Rectal smooth muscle tissue (tissue), 1 donor: Measurements from ENCODE around the gene PLIN5.

Experiments
- H3K27ac ChIP-seq: one replicate; pipeline ENCODE4 v1.7.0; 2013; ENCODE audit warnings: low read depth, low read length, inconsistent platforms
- H3K27me3 ChIP-seq: one replicate; pipeline ENCODE4 v1.7.0; 2013; ENCODE audit warnings: low read length; ENCODE audit not compliant: control insufficient read depth, insufficient read depth
- H3K36me3 ChIP-seq: one replicate; pipeline ENCODE4 v1.7.0; 2013; ENCODE audit warnings: low read length; ENCODE audit not compliant: control insufficient read depth, insufficient read depth
- H3K4me1 ChIP-seq: one replicate; pipeline ENCODE4 v1.7.0; 2013; ENCODE audit warnings: low read length; ENCODE audit not compliant: control insufficient read depth, insufficient read depth
- H3K4me3 ChIP-seq: one replicate; pipeline ENCODE4 v1.7.0; 2013; ENCODE audit warnings: low read length
- H3K9ac ChIP-seq: one replicate; pipeline ENCODE4 v1.7.0; 2013; ENCODE audit warnings: low read length

Gene PLIN5

GRCh38 chr19:4510435-4511255 is 24.4 kb downstream of the PLIN5 start:
- Histone ChIP-seq H3K27ac (no peak overlapping the region), H3K27me3 (no peaks in the 10 kb centered on the region), H3K9ac (no peak overlapping the region), H3K4me1 (peaks cover 7% of the 10 kb centered on the region), H3K36me3 (peaks cover 13% of the 10 kb centered on the region), H3K4me3 (no peak overlapping the region)

GRCh38 chr19:4508698-4509097 is 26.3 kb downstream of the PLIN5 start:
- Histone ChIP-seq H3K36me3 (peaks cover 18% of the 10 kb centered on the region), H3K4me3 (no peak overlapping the region), H3K27me3 (no peaks in the 10 kb centered on the region), H3K4me1 (peaks cover 7% of the 10 kb centered on the region), H3K27ac (peak overlapping the region; percentile 64), H3K9ac (no peak overlapping the region)

DNA sequence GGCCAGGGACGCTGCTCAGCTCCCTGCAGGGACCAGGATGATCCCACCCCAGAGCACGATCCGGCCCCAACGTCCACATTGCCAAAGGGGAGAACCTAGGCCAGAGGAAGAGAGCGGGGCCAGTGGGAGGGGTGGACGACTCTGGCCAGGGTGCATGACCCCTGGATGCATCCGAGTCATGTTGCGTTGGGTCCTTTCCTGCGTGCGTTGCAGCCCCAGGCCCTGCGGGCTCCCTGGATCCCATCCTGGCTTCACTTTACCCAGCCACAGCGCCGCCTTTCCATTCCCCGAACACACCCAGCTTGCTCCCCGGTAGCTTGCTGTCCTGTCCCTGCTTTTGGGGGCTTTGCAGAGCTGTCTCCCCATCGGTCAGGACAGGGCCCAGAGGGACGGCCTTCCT is 27.2 kb downstream of the PLIN5 start:
- no peaks in the 10 kb centered on the region for H3K27me3 ChIP-seq
- H3K4me1 ChIP-seq = peaks cover 7% of the 10 kb centered on the region
- no peak overlapping the region for H3K27ac ChIP-seq
- H3K9ac ChIP-seq = no peak overlapping the region
- no peak overlapping the region for H3K4me3 ChIP-seq
- peaks cover 14% of the 10 kb centered on the region for H3K36me3 ChIP-seq

- H3K27me3 ChIP-seq = no peaks in the 10 kb centered on the region
- peaks cover 21% of the 10 kb centered on the region for H3K36me3 ChIP-seq
- no peak overlapping the region for H3K4me3 ChIP-seq
- no peak overlapping the region for H3K27ac ChIP-seq
- no peak overlapping the region for H3K9ac ChIP-seq
- peaks cover 10% of the 10 kb centered on the region for H3K4me1 ChIP-seq
Measured at GRCh38 chr19:4507150-4507452, 27.9 kb downstream of the PLIN5 start.

DNA sequence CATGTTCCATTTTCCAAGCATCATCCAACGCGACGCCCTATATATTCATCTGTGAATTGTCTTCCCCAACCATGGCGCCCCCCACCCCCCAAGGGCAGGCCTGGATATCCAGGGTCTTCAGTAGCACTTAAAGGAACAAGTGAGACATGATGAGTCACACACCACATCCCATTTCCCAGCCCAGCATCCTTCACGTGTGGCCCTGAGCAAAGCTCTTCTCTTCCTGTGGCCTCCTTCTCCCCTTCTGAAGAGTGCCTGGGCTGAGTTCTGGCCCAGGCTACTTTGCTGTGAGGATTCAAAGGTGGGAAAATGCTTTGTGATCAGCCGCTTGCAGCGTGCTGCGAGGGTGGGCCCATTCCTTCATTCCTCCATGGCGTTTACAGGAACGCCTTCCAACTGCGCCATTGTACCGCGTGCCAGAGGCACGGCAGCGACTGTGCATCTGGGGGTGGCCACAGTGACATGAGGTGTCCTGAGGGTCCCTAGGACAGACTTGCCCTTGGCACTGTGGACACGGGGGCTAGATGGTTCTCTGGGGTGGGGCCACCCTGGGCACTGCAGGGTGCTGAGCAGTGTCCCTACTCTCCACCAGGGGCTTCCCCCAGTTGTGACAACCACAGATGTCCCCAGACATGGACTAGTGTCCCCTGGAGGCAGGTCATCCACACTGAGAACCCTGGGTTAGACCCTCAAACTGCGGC is 28.4 kb downstream of the PLIN5 start:
- Histone ChIP-seq H3K27ac (no peak overlapping the region), H3K4me3 (no peak overlapping the region), H3K9ac (no peak overlapping the region), H3K27me3 (no peaks in the 10 kb centered on the region), H3K36me3 (peaks cover 22% of the 10 kb centered on the region), H3K4me1 (peaks cover 6% of the 10 kb centered on the region)

- H3K9ac ChIP-seq = no peak overlapping the region
- H3K27me3 ChIP-seq = no peaks in the 10 kb centered on the region
- no peak overlapping the region for H3K27ac ChIP-seq
- H3K4me3 ChIP-seq = no peak overlapping the region
- H3K36me3 ChIP-seq = peaks cover 25% of the 10 kb centered on the region
- peaks cover 3% of the 10 kb centered on the region for H3K4me1 ChIP-seq
Measured at GRCh38 chr19:4505570-4506448, 29.2 kb downstream of the PLIN5 start.

DNA sequence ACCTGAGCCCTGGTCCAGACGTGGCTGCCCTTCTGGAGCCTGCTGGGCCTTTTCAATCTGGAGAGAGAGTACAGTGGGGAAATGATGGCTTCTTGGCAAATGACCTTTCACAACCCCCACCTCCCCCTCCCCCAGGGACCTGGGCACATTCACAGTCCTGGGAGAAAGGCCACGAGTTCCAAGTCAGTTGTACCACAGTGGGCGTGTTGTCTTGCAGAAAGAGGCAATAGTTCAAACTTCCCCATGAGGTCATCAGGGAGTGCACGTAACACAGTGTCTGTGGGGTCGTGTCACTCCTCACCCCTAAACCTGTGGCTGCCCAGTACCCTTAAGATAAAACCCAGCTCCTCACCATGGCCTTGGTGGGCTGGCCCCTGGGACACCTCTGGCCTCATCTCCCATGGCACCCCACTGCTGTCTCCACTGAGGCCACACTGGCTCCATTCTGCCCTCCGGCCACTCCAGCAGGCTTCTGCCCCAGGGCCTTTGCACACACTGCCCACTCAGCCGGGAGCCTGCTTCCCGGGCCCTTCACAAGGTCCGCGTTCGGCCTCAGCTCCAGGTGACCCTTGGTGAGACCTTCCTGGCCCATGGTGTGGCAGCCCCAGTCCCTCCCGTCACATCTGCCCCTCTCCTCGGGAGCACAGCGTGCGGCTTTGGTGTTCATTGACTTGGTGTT is 30.0 kb downstream of the PLIN5 start:
- peaks cover 3% of the 10 kb centered on the region for H3K4me1 ChIP-seq
- no peak overlapping the region for H3K9ac ChIP-seq
- H3K36me3 ChIP-seq = peaks cover 26% of the 10 kb centered on the region
- H3K4me3 ChIP-seq = no peak overlapping the region
- no peaks in the 10 kb centered on the region for H3K27me3 ChIP-seq
- H3K27ac ChIP-seq = no peak overlapping the region

- H3K36me3 ChIP-seq = peaks cover 26% of the 10 kb centered on the region
- no peaks in the 10 kb centered on the region for H3K27me3 ChIP-seq
- H3K4me1 ChIP-seq = peaks cover 3% of the 10 kb centered on the region
- H3K4me3 ChIP-seq = no peak overlapping the region
- H3K9ac ChIP-seq = no peak overlapping the region
- H3K27ac ChIP-seq = no peak overlapping the region
Measured at GRCh38 chr19:4504297-4504701, 30.7 kb downstream of the PLIN5 start.

DNA sequence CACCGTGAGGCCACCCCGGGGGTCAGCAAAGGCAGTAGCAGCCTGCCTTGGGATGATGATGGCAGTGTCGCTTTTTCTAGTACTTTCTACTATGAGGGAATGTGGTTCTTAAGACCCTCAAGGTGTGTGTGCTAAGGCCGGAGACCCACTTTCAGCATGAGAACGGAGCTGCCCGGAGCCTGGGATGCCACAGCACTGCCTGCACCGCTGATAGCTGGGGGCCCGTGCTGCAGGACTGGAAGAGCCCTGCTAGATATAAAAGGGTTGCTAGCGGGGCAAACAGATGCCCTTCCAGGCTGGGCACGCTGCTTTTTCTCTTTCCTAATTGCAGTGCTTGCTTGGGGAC is 31.2 kb downstream of the PLIN5 start:
- H3K4me3 ChIP-seq = no peak overlapping the region
- H3K27me3 ChIP-seq = no peaks in the 10 kb centered on the region
- H3K9ac ChIP-seq = no peak overlapping the region
- H3K4me1 ChIP-seq = peaks cover 3% of the 10 kb centered on the region
- no peak overlapping the region for H3K27ac ChIP-seq
- H3K36me3 ChIP-seq = peaks cover 26% of the 10 kb centered on the region

DNA sequence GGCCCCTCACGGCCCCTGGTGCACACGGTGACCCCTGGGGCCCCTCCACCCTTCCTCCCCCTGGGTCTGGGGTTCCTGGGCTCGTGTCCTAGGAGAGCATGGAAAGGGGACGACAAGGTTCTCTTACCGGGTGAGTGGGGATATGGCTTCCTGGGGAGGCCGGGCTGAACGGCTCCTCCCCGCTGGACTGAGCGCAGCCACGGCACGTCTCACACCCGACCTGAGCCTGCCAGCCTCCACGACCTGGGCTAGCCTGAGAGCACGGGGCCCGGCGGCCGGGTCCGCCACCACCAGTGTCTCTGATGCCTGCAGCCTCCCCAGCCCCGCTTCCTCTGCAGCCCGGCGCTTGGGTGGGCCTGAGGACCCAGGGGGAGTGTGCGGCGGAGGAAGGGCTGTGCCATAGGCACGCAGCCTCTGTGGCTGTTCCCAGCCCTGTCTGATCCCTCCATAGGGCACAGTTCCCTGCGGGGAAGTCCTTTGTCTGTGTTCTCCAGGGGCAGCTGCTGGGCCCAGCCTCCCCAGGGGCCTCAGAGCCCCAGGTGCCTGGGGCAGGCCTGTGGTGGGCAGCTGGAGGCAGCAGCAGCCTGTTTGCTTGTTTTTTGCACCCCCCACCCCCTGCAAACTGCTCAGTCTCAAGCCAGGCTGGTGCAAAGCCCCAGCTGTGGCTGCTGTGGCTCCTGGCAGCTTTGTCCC is 31.7 kb downstream of the PLIN5 start:
- H3K4me3 ChIP-seq = no peak overlapping the region
- H3K27ac ChIP-seq = peak overlapping the region; percentile 37
- peaks cover 26% of the 10 kb centered on the region for H3K36me3 ChIP-seq
- H3K9ac ChIP-seq = no peak overlapping the region
- no peaks in the 10 kb centered on the region for H3K27me3 ChIP-seq
- peaks cover 3% of the 10 kb centered on the region for H3K4me1 ChIP-seq

DNA sequence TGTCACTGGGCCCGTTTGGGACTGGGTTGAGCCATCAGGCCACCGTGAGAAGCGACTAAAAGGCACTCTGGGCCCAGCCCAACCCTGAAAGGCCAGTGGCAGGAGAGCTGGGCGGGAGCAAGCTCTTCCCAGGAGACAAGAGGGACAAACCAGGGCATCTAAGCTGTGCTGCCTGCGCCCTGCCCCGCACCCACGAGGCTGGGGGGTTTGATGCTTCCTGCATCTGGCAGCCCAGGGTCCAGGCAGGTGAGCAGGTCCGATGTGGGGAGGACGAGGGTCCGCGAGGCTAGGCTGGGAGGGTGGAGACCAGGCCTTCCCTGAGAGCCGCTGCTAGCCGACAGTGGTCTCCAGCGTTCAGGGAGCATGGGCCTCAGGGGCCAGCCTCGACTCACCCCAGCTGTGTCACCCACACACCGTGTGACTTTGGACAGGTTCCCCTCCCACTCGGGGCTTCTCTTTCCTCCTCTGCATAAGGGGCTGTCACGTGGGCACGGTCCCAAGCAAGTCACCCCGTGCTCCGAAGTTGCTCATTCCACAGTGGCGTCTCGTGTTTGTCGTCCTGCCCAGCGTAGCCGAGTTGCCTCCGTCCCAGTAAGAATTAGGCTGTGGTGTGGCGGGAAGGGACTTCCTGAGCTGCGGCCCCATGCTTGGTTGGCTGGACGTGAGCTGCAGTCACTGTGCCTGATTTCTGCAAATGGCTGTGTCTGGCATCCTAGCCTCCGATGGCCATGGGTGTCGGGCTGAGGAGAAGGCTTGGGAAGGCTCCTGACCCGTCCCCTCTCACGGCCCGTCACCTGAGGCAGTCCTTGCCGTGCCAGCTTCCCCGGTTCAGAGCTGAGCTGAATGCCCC is 32.5 kb downstream of the PLIN5 start:
- no peaks in the 10 kb centered on the region for H3K27me3 ChIP-seq
- peaks cover 27% of the 10 kb centered on the region for H3K36me3 ChIP-seq
- H3K4me3 ChIP-seq = no peak overlapping the region
- peaks cover 3% of the 10 kb centered on the region for H3K4me1 ChIP-seq
- peak overlapping the region; percentile 37 for H3K27ac ChIP-seq
- H3K9ac ChIP-seq = no peak overlapping the region
